ENCODE data around the gene PHF12. TPM values are rescaled to one million over a fixed set of nuclear protein-coding genes. Genes with fewer than 3 reads are reported as not detected.

Gene PHF12
- total and polyA plus RNA-seq, 2 of the 13 experiments (the other 11 are each of a cell fraction or from before 2014, with no cell fraction given), result 9.8 to 17.1 TPM

- TF ChIP-seq, protein P1, sequence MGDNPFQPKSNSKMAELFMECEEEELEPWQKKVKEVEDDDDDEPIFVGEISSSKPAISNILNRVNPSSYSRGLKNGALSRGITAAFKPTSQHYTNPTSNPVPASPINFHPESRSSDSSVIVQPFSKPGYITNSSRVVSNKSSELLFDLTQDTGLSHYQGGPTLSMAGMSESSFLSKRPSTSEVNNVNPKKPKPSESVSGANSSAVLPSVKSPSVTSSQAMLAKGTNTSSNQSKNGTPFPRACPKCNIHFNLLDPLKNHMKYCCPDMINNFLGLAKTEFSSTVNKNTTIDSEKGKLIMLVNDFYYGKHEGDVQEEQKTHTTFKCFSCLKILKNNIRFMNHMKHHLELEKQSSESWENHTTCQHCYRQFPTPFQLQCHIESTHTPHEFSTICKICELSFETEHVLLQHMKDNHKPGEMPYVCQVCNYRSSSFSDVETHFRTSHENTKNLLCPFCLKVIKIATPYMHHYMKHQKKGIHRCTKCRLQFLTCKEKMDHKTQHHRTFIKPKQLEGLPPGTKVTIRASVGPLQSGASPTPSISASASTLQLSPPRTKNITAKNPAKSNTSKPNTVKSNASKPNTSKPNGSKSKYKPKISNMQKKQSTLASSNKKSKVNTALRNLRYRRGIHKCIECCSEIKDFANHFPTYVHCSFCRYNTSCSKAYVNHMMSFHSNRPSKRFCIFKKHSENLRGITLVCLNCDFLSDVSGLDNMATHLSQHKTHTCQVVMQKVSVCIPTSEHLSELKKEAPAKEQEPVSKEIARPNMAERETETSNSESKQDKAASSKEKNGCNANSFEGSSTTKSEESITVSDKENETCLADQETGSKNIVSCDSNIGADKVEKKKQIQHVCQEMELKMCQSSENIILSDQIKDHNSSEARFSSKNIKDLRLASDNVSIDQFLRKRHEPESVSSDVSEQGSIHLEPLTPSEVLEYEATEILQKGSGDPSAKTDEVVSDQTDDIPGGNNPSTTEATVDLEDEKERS (CRISPR knock-in tag; IDR thresholded peaks at IDR 0.05), result no peak
- TF ChIP-seq RAD51 (IDR thresholded peaks at IDR 0.05; ENCODE audit: borderline replicate concordance) (no peak), ZNF879 (CRISPR knock-in tag; IDR thresholded peaks at IDR 0.05) (no peak), ZBTB43 (CRISPR knock-in tag; conservative IDR thresholded peaks at IDR 0.05) (no peak), POLR2AphosphoS5 (IDR thresholded peaks at IDR 0.05; ENCODE audit: low read depth, low read length) (peak; percentile 56; the same call in 1 of the 2 replicates), HNRNPH1 (optimal IDR thresholded peaks at IDR 0.05; ENCODE audit: low read depth, low read length) (peak; percentile 45), ZNF800 (CRISPR knock-in tag; IDR thresholded peaks at IDR 0.05) (peak; percentile 29; the same call in 1 of the 2 replicates), ZNF619 (CRISPR knock-in tag; IDR thresholded peaks at IDR 0.05) (no peak), IRF2 (CRISPR knock-in tag; IDR thresholded peaks at IDR 0.05) (no peak), FOXP4 (CRISPR knock-in tag; IDR thresholded peaks at IDR 0.05) (no peak), ZNF446 (CRISPR knock-in tag; IDR thresholded peaks at IDR 0.05) (no peak), ZNF543 (CRISPR knock-in tag; IDR thresholded peaks at IDR 0.05) (no peak), HNRNPK (IDR thresholded peaks at IDR 0.05; ENCODE audit: low read depth, low read length, poor library complexity, severe bottlenecking) (peak; percentile 55), SMAD3 (CRISPR knock-in tag; IDR thresholded peaks at IDR 0.05) (0 out of 2 replicates have a peak, but pooled peaks have one; percentile 10), ZBTB7B (CRISPR knock-in tag; IDR thresholded peaks at IDR 0.05) (no peak), RCOR2 (CRISPR knock-in tag; IDR thresholded peaks at IDR 0.05) (no peak), NFKB2 (CRISPR knock-in tag; IDR thresholded peaks at IDR 0.05; ENCODE audit: borderline replicate concordance) (peak; percentile 65; the same call in 1 of the 2 replicates), HMG20B (CRISPR knock-in tag; conservative IDR thresholded peaks at IDR 0.05) (no peak)
- TF ChIP-seq, protein P2, sequence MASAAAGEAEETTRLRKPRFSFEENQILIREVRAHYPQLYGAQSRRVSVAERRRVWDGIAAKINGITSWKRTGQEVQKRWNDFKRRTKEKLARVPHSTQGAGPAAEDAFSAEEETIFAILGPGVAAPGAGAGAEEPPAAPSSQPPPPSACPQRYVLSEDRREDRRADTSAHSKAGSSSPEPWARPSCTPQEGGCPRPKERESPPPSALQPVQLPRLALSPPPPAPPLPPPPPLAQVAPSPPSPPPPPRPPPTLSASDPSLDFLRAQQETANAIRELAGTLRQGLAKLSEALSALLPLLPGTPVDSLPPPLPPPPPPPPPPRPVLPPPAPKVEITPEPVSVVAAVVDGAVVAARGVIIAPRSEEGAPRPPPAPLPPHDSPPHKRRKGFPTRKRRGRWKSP (CRISPR knock-in tag; IDR thresholded peaks at IDR 0.05), result peak; percentile 100
- TF ChIP-seq, protein P3, sequence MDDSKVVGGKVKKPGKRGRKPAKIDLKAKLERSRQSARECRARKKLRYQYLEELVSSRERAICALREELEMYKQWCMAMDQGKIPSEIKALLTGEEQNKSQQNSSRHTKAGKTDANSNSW (CRISPR knock-in tag; IDR thresholded peaks at IDR 0.05; ENCODE audit: borderline replicate concordance), result no peak
Observed at GRCh38 chr17:28951428-28951990, at the start of gene PHF12 (continued).
